HFFc6 (cell line): ENCODE measurements around the gene TRIM10. TPM values are rescaled to one million over a fixed set of nuclear protein-coding genes. Genes with fewer than 3 reads are reported as not detected.
A peak's percentile ranks its signal among the peaks of the same experiment; 100 is the strongest.

Experiments used
- DNase-seq: peaks from one replicate; pipeline ENCODE4 v3.0.0-alpha.2; 2018
- H3K27ac Mint-ChIP-seq: 2 replicates; pipeline ENCODE4 v1.8.0; 2020; ENCODE audit warnings: mild to moderate bottlenecking, mixed read lengths
- H3K27me3 Mint-ChIP-seq: 2 replicates; pipeline ENCODE4 v1.8.0; 2021; ENCODE audit warnings: mild to moderate bottlenecking, moderate library complexity, mixed read lengths; ENCODE audit not compliant: insufficient read depth
- H3K36me3 Mint-ChIP-seq: 2 replicates; pipeline ENCODE4 v1.8.0; 2021; ENCODE audit warnings: low read depth, mixed read lengths
- H3K4me1 Mint-ChIP-seq: 2 replicates; pipeline ENCODE4 v1.8.0; 2020; ENCODE audit warnings: low read depth, mixed read lengths
- H3K4me3 Mint-ChIP-seq: 2 replicates; pipeline ENCODE4 v1.8.0; 2020; ENCODE audit warnings: mild to moderate bottlenecking, moderate library complexity, mixed read lengths
- H3K9me3 Mint-ChIP-seq: 2 replicates; pipeline ENCODE4 v1.8.0; 2020; ENCODE audit warnings: mild to moderate bottlenecking, mixed read lengths
- CTCF ChIP-seq: fragments of 200-600 bp; sonication (generic); IDR thresholded peaks from 2 replicates; pipeline ENCODE4 v1.5.0; 2021; ENCODE audit warnings: antibody characterized with exemption, mild to moderate bottlenecking
- total RNA-seq, 6 experiments: library from RNA; stranded (reverse); fragmentation: NEBNext Ultra II Directional; extraction: Animal tissue kit (Norgen Biotek cat#: 25700); gene quantifications; 2 replicates in 1 of 6; 3 replicates in 5 of 6; pipeline ENCODE4 v1.2.3, GENCODE V29; 2021

Gene TRIM10
- total RNA-seq, 6 experiments from 2014 or later: not detected

GRCh38 chr6:30195951-30196350 is 34.9 kb upstream of the TRIM10 start:
- no peak overlapping the region for H3K4me3 Mint-ChIP-seq
- TF ChIP-seq CTCF: no peak
- DNase-seq: no peak
- no peaks in the 10 kb centered on the region for H3K9me3 Mint-ChIP-seq
- peaks cover 8% of the 10 kb centered on the region; the same call in 1 of the 2 replicates for H3K36me3 Mint-ChIP-seq
- peaks cover 2% of the 10 kb centered on the region; the same call in 1 of the 2 replicates for H3K27me3 Mint-ChIP-seq
- H3K4me1 Mint-ChIP-seq: peaks cover 16% of the 10 kb centered on the region
- peak overlapping the region; percentile 47; the same call in 1 of the 2 replicates for H3K27ac Mint-ChIP-seq

GRCh38 chr6:30194797-30195690 is 34.0 kb upstream of the TRIM10 start:
- Mint-ChIP-seq H3K27me3 (peaks cover 2% of the 10 kb centered on the region; the same call in 1 of the 2 replicates), H3K36me3 (peaks cover 12% of the 10 kb centered on the region; the same call in 1 of the 2 replicates), H3K9me3 (no peaks in the 10 kb centered on the region), H3K27ac (peak overlapping the region; percentile 67), H3K4me3 (no peak overlapping the region), H3K4me1 (peaks cover 16% of the 10 kb centered on the region)
- TF ChIP-seq CTCF: no peak
- DNase-seq: no peak

- Mint-ChIP-seq H3K4me3 (no peak overlapping the region), H3K36me3 (peaks cover 31% of the 10 kb centered on the region), H3K4me1 (peaks cover 16% of the 10 kb centered on the region), H3K9me3 (no peaks in the 10 kb centered on the region), H3K27ac (no peak overlapping the region), H3K27me3 (peaks cover 2% of the 10 kb centered on the region; the same call in 1 of the 2 replicates)
- TF ChIP-seq CTCF: no peak
- no peak for DNase-seq
Observed at GRCh38 chr6:30192076-30192475, 31.1 kb upstream of the TRIM10 start.

DNA sequence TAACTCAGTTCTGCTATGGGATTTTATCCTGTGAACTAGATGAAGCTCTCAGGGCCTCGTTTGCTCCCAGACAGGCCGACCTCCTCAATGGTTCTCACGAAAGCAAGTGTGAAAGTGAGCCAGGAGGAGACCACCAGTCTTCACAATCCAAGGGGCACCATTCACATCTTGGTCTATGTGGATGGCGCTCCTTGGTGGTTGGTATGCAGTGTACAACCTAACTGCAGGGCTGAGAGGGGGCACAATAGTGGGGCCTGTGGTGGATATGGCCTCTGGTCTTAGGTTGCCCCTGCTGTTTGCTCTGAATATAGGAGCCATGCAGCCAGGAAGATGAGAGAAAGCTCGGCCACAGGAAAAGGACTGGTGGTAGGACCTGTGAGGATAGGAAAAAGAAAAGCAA is 27.5 kb upstream of the TRIM10 start:
- no peak for DNase-seq
- no peak for TF ChIP-seq CTCF
- Mint-ChIP-seq H3K9me3 (no peaks in the 10 kb centered on the region), H3K4me3 (no peak overlapping the region), H3K4me1 (no peaks in the 10 kb centered on the region), H3K27ac (no peak overlapping the region), H3K36me3 (peaks cover 55% of the 10 kb centered on the region), H3K27me3 (no peaks in the 10 kb centered on the region)

- no peak overlapping the region for H3K4me3 Mint-ChIP-seq
- DNase-seq: no peak
- no peaks in the 10 kb centered on the region for H3K27me3 Mint-ChIP-seq
- H3K4me1 Mint-ChIP-seq: no peaks in the 10 kb centered on the region
- no peak for TF ChIP-seq CTCF
- 0 out of 2 replicates have a peak, but pooled peaks cover under 1% of the 10 kb centered on the region for H3K9me3 Mint-ChIP-seq
- H3K27ac Mint-ChIP-seq: no peak overlapping the region
- H3K36me3 Mint-ChIP-seq: peaks cover 49% of the 10 kb centered on the region
Observed at GRCh38 chr6:30185846-30186484, 25.0 kb upstream of the TRIM10 start.
